ENCODE data around the gene BCR. TPM values are rescaled to one million over a fixed set of nuclear protein-coding genes. Genes with fewer than 3 reads are reported as not detected.

BCR gene
- total and polyA plus RNA-seq, 2 of the 13 experiments (the other 11 are each of a cell fraction or from before 2014, with no cell fraction given) = 19.9 to 33.6 TPM

- WGBS (ENCODE audit: low lambda C conversion rate) = 100% methylated on average over 5 of the region's 11 CpGs
- Histone ChIP-seq H3K4me1 (ENCODE audit: insufficient read depth, low read length) (peaks cover 38% of the 10 kb centered on the region), H3K9me3 (ENCODE audit: low read length) (no peaks in the 10 kb centered on the region), H3K4me2 (ENCODE audit: low read depth, low read length) (no peak overlapping the region), H2AFZ (ENCODE audit: low read length) (no peak overlapping the region), H3K4me3 (replicated peaks in 1 of 3; ENCODE audit: insufficient read depth in 1 of 3, low read depth in 2 of 3, low read length in 3 of 3) (no peak overlapping the region), H3K27ac (ENCODE audit: extremely low read length, insufficient read depth, low read length) (no peak overlapping the region), H4K20me1 (ENCODE audit: insufficient read depth, low read length) (no peaks in the 10 kb centered on the region), H3K36me3 (replicated peaks in 1 of 2; ENCODE audit: control insufficient read depth in 1 of 2, insufficient read depth in 2 of 2, low read length in 2 of 2) (peaks cover 9 to 78% of the 10 kb centered on the region in 2 experiments), H3K27me3 (ENCODE audit: control insufficient read depth in 1 of 2, insufficient read depth in 2 of 2, low read length in 2 of 2) (no peaks in the 10 kb centered on the region), H3K79me2 (ENCODE audit: insufficient read depth, low read length) (no peaks in the 10 kb centered on the region), H3K9ac (ENCODE audit: insufficient read depth, low read depth, low read length) (no peak overlapping the region)
- CTCF ChIA-PET (ENCODE audit: low intra/inter-chr PET ratio, low total read pairs) = interaction anchor here (1.3 to 4.0 kb wide), 3 partner anchors 103 to 322 kb away, joined by 4 to 73 read pairs (median 17); partner anchors contain the start of gene BCR
- POLR2A ChIA-PET = no interaction called here
- intact Hi-C loops (cut with micrococcal nuclease; ENCODE audit: unreplicated experiment) = loop anchor here (1.0 to 5.0 kb wide), 2 partner anchors 34 to 103 kb away; no protein-coding TSS in a partner anchor
- BruUV-seq (replicated peaks) = no TSS peak
- no peak for FAIRE-seq
- in situ Hi-C loops (cut with HindIII; ENCODE audit: extremely low pct_ligation_motif_present, low pct_unique_long_range_greater_than_20kb) = loop anchor here (5.0 to 25.0 kb wide), 2 partner anchors 104 to 319 kb away; no protein-coding TSS in a partner anchor
- no peak for DNase-seq (ENCODE audit: low spot score)
- no peak for ATAC-seq
- TF ChIP-seq MTERF4 (CRISPR knock-in tag; IDR thresholded peaks at IDR 0.05) = no peak
- TF ChIP-seq ZKSCAN5 (CRISPR knock-in tag; IDR thresholded peaks at IDR 0.05) = no peak
- TF ChIP-seq NFRKB (IDR thresholded peaks at IDR 0.05) = no peak
- no peak for TF ChIP-seq ZBTB49 (CRISPR knock-in tag; IDR thresholded peaks at IDR 0.05; ENCODE audit: borderline replicate concordance)
- no peak for TF ChIP-seq MAFF (IDR thresholded peaks at IDR 0.05; ENCODE audit: low read depth, low read length)
- TF ChIP-seq ZNF770 (CRISPR knock-in tag; IDR thresholded peaks at IDR 0.05) = no peak
- no peak for TF ChIP-seq FOXP4 (CRISPR knock-in tag; IDR thresholded peaks at IDR 0.05)
- no peak for TF ChIP-seq RNF219 (CRISPR knock-in tag; IDR thresholded peaks at IDR 0.05)
- TF ChIP-seq ZNF510 (CRISPR knock-in tag; IDR thresholded peaks at IDR 0.05; ENCODE audit: low read depth) = no peak
- TF ChIP-seq ZBTB1 (CRISPR knock-in tag; IDR thresholded peaks at IDR 0.05; ENCODE audit: borderline replicate concordance) = no peak
- TF ChIP-seq ETS1 (CRISPR knock-in tag; IDR thresholded peaks at IDR 0.05) = no peak
- no peak for TF ChIP-seq FOXM1 (CRISPR knock-in tag; IDR thresholded peaks at IDR 0.05)
- no peak for TF ChIP-seq AGO1 (IDR thresholded peaks at IDR 0.05; ENCODE audit: low read depth, low read length, poor library complexity, severe bottlenecking)
These were observed 100.7 kb downstream of the BCR start for GRCh38 chr22:23281053-23281405.
